T-cell (primary cell): ENCODE measurements around the gene CYP2A6. TPM values are rescaled to one million over a fixed set of nuclear protein-coding genes. Genes with fewer than 3 reads are reported as not detected.
A peak's percentile ranks its signal among the peaks of the same experiment; 100 is the strongest.

ENCODE experiments used
- ATAC-seq, 4 experiments: fragments of 200-7000 bp in 3 of 4; fragments of 150-1000 bp in 1 of 4; cut with Tn5 transposase; replicated peaks in 1 of 4; 1 replicate in 3 of 4; 2 replicates in 1 of 4; pipeline ENCODE4 v1.10.0; 2021; ENCODE audit warnings: moderate library complexity in 3 of 4, mild to moderate bottlenecking in 2 of 4, moderate number of reproducible peaks in 1 of 4
- CTCF ChIA-PET, 2 donors: fragments of 300-600 bp; sonication (Branson Sonifier 250); formaldehyde crosslinking; loops; one replicate each; lab custom pipeline; 2022; ENCODE audit warnings: antibody characterized with exemption in 2 of 2; lab: Charles Lee
- POLR2A ChIA-PET, 2 donors: fragments of 300-600 bp; sonication (Branson Sonifier 250); formaldehyde crosslinking; loops; one replicate each; lab custom pipeline; 2022; ENCODE audit warnings: antibody characterized with exemption in 2 of 2; lab: Charles Lee
- DNase-seq, 35 experiments: peaks; one replicate each; pipeline versions ENCODE4 v3.0.0 to v3.0.0-alpha.2; 2013 to 2023
- H3K27ac ChIP-seq: one replicate; pipeline ENCODE4 v1.5.1; 2013; ENCODE audit warnings: low read length
- H3K27me3 ChIP-seq, 2 experiments: replicated peaks in 1 of 2; 1 replicate in 1 of 2; 2 replicates in 1 of 2; pipeline versions ENCODE4 v1.6.1 to v1.7.0; 2013; ENCODE audit warnings: low read length in 1 of 2, mixed read lengths in 1 of 2; ENCODE audit not compliant: control insufficient read depth in 2 of 2, insufficient read depth in 2 of 2; ENCODE audit errors: extremely low read depth in 1 of 2
- H3K36me3 ChIP-seq, 2 donors: 1 replicate in 1 of 2; 2 replicates in 1 of 2; pipeline versions ENCODE4 v1.6.1 to v1.7.0; 2013; ENCODE audit warnings: low read length in 1 of 2; ENCODE audit not compliant: control insufficient read depth in 2 of 2, insufficient read depth in 1 of 2; ENCODE audit errors: extremely low read depth in 1 of 2
- H3K4me1 ChIP-seq, 2 experiments: 1 replicate in 1 of 2; 2 replicates in 1 of 2; pipeline versions ENCODE4 v1.6.1 to v1.7.0; 2013; ENCODE audit warnings: low read length in 2 of 2, mixed read lengths in 1 of 2; ENCODE audit not compliant: insufficient read depth in 2 of 2, control insufficient read depth in 1 of 2; ENCODE audit errors: extremely low read depth in 1 of 2
- H3K4me3 ChIP-seq, 2 donors: 1 replicate in 1 of 2; 2 replicates in 1 of 2; pipeline versions ENCODE4 v1.5.1 to v1.7.0; 2013; ENCODE audit warnings: mild to moderate bottlenecking in 2 of 2, low read length in 1 of 2, moderate library complexity in 1 of 2; ENCODE audit not compliant: control insufficient read depth in 1 of 2; ENCODE audit errors: extremely low read depth in 1 of 2
- H3K9me3 ChIP-seq: 2 replicates; pipeline ENCODE4 v1.7.0; 2013
- H3K27ac Mint-ChIP-seq, 2 donors: one replicate each; pipeline ENCODE4 v1.8.0; 2020 to 2021; ENCODE audit warnings: mild to moderate bottlenecking in 2 of 2, mixed read lengths in 2 of 2
- H3K27me3 Mint-ChIP-seq, 2 donors: one replicate each; pipeline ENCODE4 v1.8.0; 2021 to 2022; ENCODE audit warnings: mixed read lengths in 2 of 2
- H3K36me3 Mint-ChIP-seq: one replicate; pipeline ENCODE4 v1.8.0; 2021; ENCODE audit warnings: mixed read lengths
- H3K4me1 Mint-ChIP-seq, 3 donors: one replicate each; pipeline ENCODE4 v1.8.0; 2020 to 2022; ENCODE audit warnings: mixed read lengths in 3 of 3, mild to moderate bottlenecking in 1 of 3
- H3K4me3 Mint-ChIP-seq, 3 donors: one replicate each; pipeline ENCODE4 v1.8.0; 2020 to 2022; ENCODE audit warnings: mild to moderate bottlenecking in 3 of 3, mixed read lengths in 3 of 3, moderate library complexity in 3 of 3
- H3K9me3 Mint-ChIP-seq, 3 donors: one replicate each; pipeline ENCODE4 v1.8.0; 2020 to 2022; ENCODE audit warnings: mixed read lengths in 3 of 3
- WGBS: methylation state at CpG from one replicate; pipeline ENCODE4 v1.1.5; 2013; ENCODE audit warnings: missing lambda C conversion rate; ENCODE audit not compliant: insufficient coverage; 5-methylcytosine and 5-hydroxymethylcytosine counted together
- total RNA-seq, 35 experiments: library from RNA in 6 of 35; stranded (reverse) in 6 of 35; fragments of 120-200 nt in 1 of 35; gene quantifications; one replicate each; pipeline versions ENCODE4 v1.2.1 to v1.2.4 and lab custom pipeline; 2013 to 2026

The CYP2A6 gene
- total RNA-seq, 5 donors from 2014 or later (not counting 1 experiment from before 2014, with no cell fraction given): 0.59 to 1.1 (median 0.66) TPM; not detected in 2

- ChIA-PET CTCF (interaction anchor here (0.6 kb wide), 2 partner anchors 139 to 505 kb away, joined by 3 to 6 read pairs; no protein-coding TSS in a partner anchor), POLR2A (interaction anchor here in 1 of 2 donors (0.6 kb wide), 1 partner anchor 198 kb away, joined by 6 read pairs; no protein-coding TSS in a partner anchor)
- Histone ChIP-seq H3K27ac (peak overlapping the region; percentile 85), H3K9me3 (no peaks in the 10 kb centered on the region), H3K27me3 (no peaks in the 10 kb centered on the region), H3K4me1 (peaks cover 60 to 82% of the 10 kb centered on the region in 2 experiments), H3K36me3 (peaks cover 11 to 39% of the 10 kb centered on the region in 2 donors), H3K4me3 (peak overlapping the region; percentile 90 to 91)
- no peak for DNase-seq
- WGBS: 32% methylated on average over 6 of the region's 13 CpGs
- no peak for ATAC-seq
- Mint-ChIP-seq H3K27me3 (no peaks in the 10 kb centered on the region), H3K4me3 (peak overlapping the region; percentile 85 to 93 (median 88)), H3K36me3 (peaks cover 22% of the 10 kb centered on the region), H3K27ac (peak overlapping the region; percentile 96 to 99), H3K9me3 (no peaks in the 10 kb centered on the region), H3K4me1 (peaks cover 79 to 82% (median 82%) of the 10 kb centered on the region in 3 donors)
Observed at GRCh38 chr19:40801426-40802299, 48.6 kb downstream of the CYP2A6 start.

- H3K4me1 Mint-ChIP-seq: peaks cover 72 to 78% (median 75%) of the 10 kb centered on the region in 3 donors
- WGBS: 93% methylated on average over 21 of the region's 27 CpGs
- H3K36me3 Mint-ChIP-seq: peaks cover 25% of the 10 kb centered on the region
- peak overlapping the region; percentile 85 to 93 (median 88) for H3K4me3 Mint-ChIP-seq
- DNase-seq (no peak), ATAC-seq (no peak)
- peak overlapping the region; percentile 96 to 99 for H3K27ac Mint-ChIP-seq
- ChIA-PET CTCF (interaction anchor here (0.6 kb wide), 2 partner anchors 138 to 506 kb away, joined by 3 to 6 read pairs; no protein-coding TSS in a partner anchor), POLR2A (interaction anchor here in 1 of 2 donors (0.6 kb wide), 1 partner anchor 197 kb away, joined by 6 read pairs; no protein-coding TSS in a partner anchor)
- H3K27me3 Mint-ChIP-seq: no peaks in the 10 kb centered on the region
- Histone ChIP-seq H3K9me3 (no peaks in the 10 kb centered on the region), H3K27ac (peak overlapping the region; percentile 85), H3K4me3 (peak overlapping the region; percentile 90 to 91), H3K4me1 (peaks cover 53 to 75% of the 10 kb centered on the region in 2 experiments), H3K27me3 (no peaks in the 10 kb centered on the region), H3K36me3 (peaks cover 11 to 37% of the 10 kb centered on the region in 2 donors)
- no peaks in the 10 kb centered on the region for H3K9me3 Mint-ChIP-seq
Observed at GRCh38 chr19:40800997-40801377, 49.3 kb downstream of the CYP2A6 start.

- 52% methylated on average over 19 of the region's 27 CpGs for WGBS
- CTCF ChIA-PET: no interaction called here
- Mint-ChIP-seq H3K4me3 (peak overlapping the region; percentile 85 to 93 (median 88)), H3K36me3 (peaks cover 25% of the 10 kb centered on the region), H3K27me3 (no peaks in the 10 kb centered on the region), H3K4me1 (peaks cover 67 to 72% (median 70%) of the 10 kb centered on the region in 3 donors), H3K27ac (peak overlapping the region; percentile 91 to 96), H3K9me3 (no peaks in the 10 kb centered on the region)
- POLR2A ChIA-PET: no interaction called here
- H3K4me1 ChIP-seq: peaks cover 48 to 70% of the 10 kb centered on the region in 2 experiments
- peak in 1 of 35 experiments; percentile 23 for DNase-seq
- H3K4me3 ChIP-seq: peak overlapping the region; percentile 90 to 91
- H3K27ac ChIP-seq: peak overlapping the region; percentile 85
- H3K9me3 ChIP-seq: no peaks in the 10 kb centered on the region
- H3K27me3 ChIP-seq: no peaks in the 10 kb centered on the region
- ATAC-seq: no peak
- H3K36me3 ChIP-seq: peaks cover 11 to 32% of the 10 kb centered on the region in 2 donors
Observed at GRCh38 chr19:40800339-40800996, 49.8 kb downstream of the CYP2A6 start.

- Histone ChIP-seq H3K4me3 (peak overlapping the region; percentile 90 to 91), H3K27ac (peak overlapping the region; percentile 80), H3K9me3 (no peaks in the 10 kb centered on the region), H3K4me1 (peaks cover 41 to 63% of the 10 kb centered on the region in 2 experiments), H3K36me3 (peaks cover 11 to 31% of the 10 kb centered on the region in 2 donors), H3K27me3 (no peaks in the 10 kb centered on the region)
- Mint-ChIP-seq H3K36me3 (peaks cover 22% of the 10 kb centered on the region), H3K9me3 (no peaks in the 10 kb centered on the region), H3K27ac (peak overlapping the region; percentile 91), H3K27me3 (no peaks in the 10 kb centered on the region), H3K4me3 (peak overlapping the region; percentile 85 to 93 (median 88)), H3K4me1 (peaks cover 60 to 65% (median 63%) of the 10 kb centered on the region in 3 donors)
- POLR2A ChIA-PET: interaction anchor here in 1 of 2 donors (0.7 kb wide), 1 partner anchor 948 kb away, joined by 3 read pairs; no protein-coding TSS in a partner anchor
- WGBS: 2% methylated on average over 38 of the region's 40 CpGs
- no peak for ATAC-seq
- DNase-seq: peak in 1 of 35 experiments; percentile 33
- CTCF ChIA-PET: interaction anchor here in 1 of 2 donors (1.1 to 2.3 kb wide), 4 partner anchors 21 to 137 kb away, joined by 3 to 30 read pairs (median 8); partner anchors contain the start of genes ACTMAP, NUMBL, RAB4B and SNRPA
Observed at GRCh38 chr19:40799558-40800338, 50.5 kb downstream of the CYP2A6 start.

GRCh38 chr19:40798683-40799557 lies 51.3 kb downstream of the CYP2A6 start, which contains the start of gene EGLN2:
TSS of gene EGLN2 (plus strand) at chr19:40799191. CDS start at chr19:40800573, 1,382 bp downstream.
- H3K4me1 Mint-ChIP-seq: peaks cover 51 to 57% (median 55%) of the 10 kb centered on the region in 3 donors
- no peaks in the 10 kb centered on the region for H3K9me3 Mint-ChIP-seq
- WGBS: under 1% methylated on average over 70 of the region's 110 CpGs
- Histone ChIP-seq H3K9me3 (no peaks in the 10 kb centered on the region), H3K36me3 (peaks cover 11 to 31% of the 10 kb centered on the region in 2 donors), H3K4me3 (peak within 1 kb of the TSS; percentile 90 to 91), H3K27ac (peak within 1 kb of the TSS; percentile 99), H3K4me1 (peaks cover 33 to 54% of the 10 kb centered on the region in 2 experiments), H3K27me3 (no peaks in the 10 kb centered on the region)
- ChIA-PET POLR2A (interaction anchor here (0.7 to 1.4 kb wide), 4 partner anchors 21 to 948 kb away, joined by 3 to 23 read pairs (median 4); partner anchors contain the start of genes ACTMAP (in 1 of the 2), RAB4B (in 1 of the 2) and SNRPA (in 1 of the 2)), CTCF (interaction anchor here in 1 of 2 donors (0.6 to 2.3 kb wide), 7 partner anchors 8 to 136 kb away, joined by 3 to 30 read pairs (median 8); partner anchors contain the start of genes ACTMAP, NUMBL, RAB4B and SNRPA)
- no peaks in the 10 kb centered on the region for H3K27me3 Mint-ChIP-seq
- ATAC-seq (peak; percentile 83 to 88 (median 84)), DNase-seq (peak; percentile 100)
- peaks cover 17% of the 10 kb centered on the region for H3K36me3 Mint-ChIP-seq
- peak within 1 kb of the TSS; percentile 98 to 99 for H3K27ac Mint-ChIP-seq
- peak within 1 kb of the TSS; percentile 92 to 94 (median 93) for H3K4me3 Mint-ChIP-seq
